ENCODE results near the gene CDK3.
"Not testable (repeated sequence)": the region's sequence is repeated elsewhere in the genome, so short reads cannot be mapped to it uniquely, and the experiment has no call there.

CDK3 gene

DNA sequence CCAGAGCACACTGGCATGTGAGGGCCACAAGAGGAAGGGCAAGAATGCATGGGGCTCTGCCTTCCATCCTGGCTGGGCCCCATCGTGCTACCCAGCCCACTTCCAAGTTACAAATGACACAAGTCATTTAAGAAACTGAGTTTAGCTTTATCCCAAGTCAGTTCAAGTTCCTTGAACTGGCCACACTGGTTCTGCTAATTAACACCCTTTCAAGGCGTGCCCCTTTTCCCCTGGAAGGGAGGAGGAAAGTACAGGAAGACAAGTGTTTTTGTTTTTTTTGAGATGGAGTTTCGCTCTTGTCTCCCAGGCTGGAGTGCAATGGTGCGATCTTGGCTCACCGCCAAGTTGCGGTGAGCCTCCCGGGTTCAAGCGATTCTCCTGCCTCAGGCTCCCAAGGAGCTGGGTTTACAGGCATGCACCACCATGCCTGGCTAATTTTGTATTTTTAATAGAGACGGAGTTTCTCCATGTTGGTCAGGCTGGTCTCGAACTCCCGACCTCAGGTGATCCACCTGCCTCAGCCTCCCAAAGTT is 43.9 kb downstream of the CDK3 start:
- not testable (repeated sequence) for FAIRE-seq

GRCh38 chr17:76046064-76046463 is 45.4 kb downstream of the CDK3 start:
- FAIRE-seq, result no peak

DNA sequence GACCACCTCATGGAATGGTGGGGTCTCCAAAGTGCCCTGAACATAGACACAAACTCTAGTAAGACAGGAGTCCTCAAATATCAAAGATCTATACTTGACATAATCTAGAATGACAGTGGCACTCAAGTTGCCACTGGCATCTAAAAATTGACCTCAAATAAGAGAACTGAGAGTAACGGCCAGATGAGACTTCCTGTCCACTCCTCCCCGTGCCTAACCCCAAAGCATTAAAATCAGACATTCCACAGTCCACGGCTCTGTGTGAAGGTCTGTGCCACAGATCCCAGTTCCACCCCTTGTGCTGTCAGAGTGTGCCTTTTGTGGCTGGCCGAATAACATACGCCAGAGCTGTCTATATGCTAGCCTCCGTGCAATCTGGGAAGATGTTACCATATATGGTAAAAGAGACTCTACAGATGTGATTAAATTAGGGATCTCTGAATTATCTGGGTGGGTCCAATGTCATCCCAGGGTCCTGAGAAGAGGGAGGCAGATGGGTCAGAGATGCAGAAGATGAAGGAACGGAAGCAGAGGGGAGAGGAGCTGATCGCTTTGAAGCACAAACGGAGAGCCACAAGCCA is 47.5 kb downstream of the CDK3 start:
- FAIRE-seq, result no peak

GRCh38 chr17:76048711-76049110 is 48.1 kb downstream of the CDK3 start:
- no peak for FAIRE-seq

DNA sequence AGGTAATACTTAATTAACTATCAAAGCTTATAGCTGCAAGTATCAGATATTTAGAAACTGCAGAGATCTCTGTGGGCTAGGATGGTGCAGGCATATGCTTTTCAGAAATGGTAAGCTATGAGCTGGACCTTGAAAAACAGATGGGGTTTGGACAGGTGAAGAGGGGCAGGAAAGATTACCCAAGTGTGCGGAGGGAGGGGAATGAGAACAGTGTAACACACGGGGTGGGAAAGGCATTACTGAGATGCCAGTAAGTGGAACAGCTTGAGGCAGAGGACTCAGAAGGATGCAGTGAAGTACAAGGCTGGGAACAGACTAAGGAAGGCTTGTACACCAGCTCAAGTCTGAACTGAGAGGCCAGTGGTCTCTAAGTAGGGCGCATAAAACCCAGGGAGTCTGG is 48.6 kb downstream of the CDK3 start:
- no peak for FAIRE-seq

GRCh38 chr17:76049836-76050537 is 49.3 kb downstream of the CDK3 start:
- no peak for FAIRE-seq

DNA sequence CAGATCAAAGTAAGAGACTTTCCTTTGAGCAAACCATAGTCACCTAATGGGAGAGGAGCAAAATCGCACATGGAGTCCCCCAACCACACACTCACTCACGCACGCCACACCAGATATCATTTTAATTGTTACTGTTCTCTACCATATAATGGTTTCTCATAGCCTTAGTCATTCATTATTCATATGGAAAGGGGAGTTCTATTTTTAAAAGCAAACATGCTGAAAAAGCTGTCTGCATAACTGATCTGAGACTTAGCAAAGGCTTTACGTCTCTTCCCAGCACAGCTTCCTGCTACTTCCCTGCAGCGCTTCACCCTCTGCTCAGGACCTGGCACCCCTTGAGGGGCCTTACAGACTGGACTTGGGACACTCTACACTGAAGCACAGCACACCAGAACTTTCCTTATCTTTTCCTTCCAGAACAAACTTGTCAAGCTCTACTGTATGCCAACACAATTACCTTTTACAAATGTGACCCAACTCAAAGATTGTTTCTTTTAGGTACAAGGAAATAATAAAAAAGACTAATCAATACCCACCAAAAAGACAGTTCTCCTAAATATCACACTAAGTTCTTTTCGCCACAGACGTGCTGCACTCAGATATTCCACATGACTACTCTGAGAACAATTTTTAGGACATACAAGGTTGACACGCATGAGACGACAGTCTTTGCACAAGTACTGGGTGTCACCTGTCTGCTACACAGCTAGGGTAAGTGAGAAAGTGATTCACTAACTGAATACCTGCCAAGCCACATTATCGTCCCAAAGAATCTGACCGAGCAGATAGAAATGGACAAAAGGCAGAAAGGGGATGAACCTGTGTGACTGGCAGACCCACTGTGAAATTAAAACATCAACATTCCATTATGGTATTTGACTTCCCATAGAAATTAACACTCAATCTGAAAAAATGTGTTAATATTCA is 50.1 kb downstream of the CDK3 start:
- no peak for FAIRE-seq

- no peak for FAIRE-seq
Measured at GRCh38 chr17:76051561-76051960, 50.9 kb downstream of the CDK3 start.

DNA sequence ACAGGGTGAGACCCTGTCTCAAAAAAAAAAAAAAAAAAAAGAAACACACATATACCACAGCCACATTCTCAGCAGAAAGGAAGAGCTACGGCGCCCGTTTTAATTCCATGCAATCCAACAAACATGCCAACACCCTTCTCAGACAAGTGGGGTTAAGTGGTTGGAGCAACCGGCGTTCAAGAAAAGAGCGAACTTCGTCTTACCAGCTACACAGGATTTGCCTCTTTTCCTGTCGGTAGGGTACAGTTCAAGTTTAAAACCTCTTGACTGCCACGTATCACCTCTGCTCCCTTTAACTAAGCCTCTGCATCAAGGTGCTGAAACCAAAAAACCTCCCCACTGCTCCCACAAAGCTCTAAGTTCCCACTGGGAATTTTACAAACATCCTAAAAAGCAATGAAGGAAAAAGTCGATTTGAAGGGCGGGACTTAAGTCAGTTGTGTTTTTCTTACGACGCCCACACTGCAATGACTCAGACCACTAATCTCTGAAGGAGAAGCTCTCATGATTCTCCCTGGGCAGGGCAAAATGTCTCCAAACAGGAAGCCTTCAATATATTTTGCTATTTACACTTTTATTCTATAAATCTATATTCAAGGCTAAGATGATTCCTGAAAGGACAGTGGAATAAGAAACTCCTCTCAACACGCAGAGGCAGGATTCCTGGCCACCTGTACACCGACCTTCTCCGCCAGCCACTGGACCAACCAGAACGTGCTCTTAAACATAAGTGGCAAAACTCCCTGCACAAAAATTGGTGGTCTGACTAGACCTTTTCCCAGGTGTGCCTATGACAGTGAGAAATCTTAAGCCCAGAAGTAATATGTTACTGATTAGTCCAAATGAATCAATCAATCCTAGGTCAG is 52.8 kb downstream of the CDK3 start:
- no peak for FAIRE-seq

DNA sequence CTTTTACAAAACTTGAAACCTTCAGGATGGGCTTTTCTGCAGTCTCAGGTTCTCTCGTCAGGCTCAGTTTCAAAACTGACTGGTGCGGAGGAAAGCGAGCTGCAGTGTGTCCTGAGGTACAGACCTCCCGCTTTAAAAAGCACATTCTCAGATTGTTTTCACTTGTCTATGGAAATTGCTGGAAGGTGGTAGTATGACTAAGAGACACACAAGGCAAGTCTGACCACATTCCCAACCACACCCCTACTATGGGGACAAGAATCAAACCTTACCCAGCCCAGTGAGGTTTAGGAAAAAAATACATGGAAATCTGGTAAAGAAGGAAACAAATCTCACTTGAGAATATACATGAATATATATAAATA is 53.4 kb downstream of the CDK3 start:
- FAIRE-seq, result no peak
